HCT116 (cell line): ENCODE results near the gene URM1. TPM values are rescaled to one million over a fixed set of nuclear protein-coding genes. Genes with fewer than 3 reads are reported as not detected.
A peak's percentile ranks its signal among the peaks of the same experiment; 100 is the strongest.
"Not testable (repeated sequence)": the region's sequence is repeated elsewhere in the genome, so short reads cannot be mapped to it uniquely, and the experiment has no call there.

Experiments
- ATAC-seq: fragments of 200-7000 bp; cut with Tn5 transposase; 2 replicates; pipeline ENCODE4 v1.9.1; 2020; ENCODE audit warnings: mild to moderate bottlenecking, moderate library complexity
- BruUV-seq: library from RNA; stranded (reverse); fragments of 400-500 nt; replicated peaks from 2 replicates; lab custom pipeline; 2021; lab: Mats Ljungman, UMichigan
- CTCF ChIA-PET: fragments of 300-600 bp; sonication (Branson Sonifier 250); formaldehyde crosslinking; loops from one replicate; lab custom pipeline; 2021; ENCODE audit warnings: antibody characterized with exemption; lab: Charles Lee
- POLR2A ChIA-PET: fragments of 300-600, 350-600 bp; sonication (Branson Sonifier 250); formaldehyde crosslinking; loops from one replicate; lab custom pipeline; 2021; ENCODE audit warnings: antibody characterized with exemption; lab: Charles Lee
- RAD21 ChIA-PET, 2 experiments: fragments of 300-600 bp; sonication (Branson Sonifier 250); formaldehyde crosslinking; loops; one replicate each; lab custom pipeline; 2023; ENCODE audit warnings: low total read pairs in 2 of 2; ENCODE audit not compliant: uncharacterized antibody in 2 of 2, unreplicated experiment in 2 of 2, low non-redundant PET in 1 of 2; lab: Charles Lee
- DNase-seq: peaks from one replicate; pipeline ENCODE4 v3.0.0-alpha.2; 2010; ENCODE audit warnings: low read depth, low spot score
- H2AFZ ChIP-seq: fragments of 200-600 bp; shearing (Covaris generic), sonication (generic); 2 replicates; pipeline ENCODE4 v1.6.1; 2017; ENCODE audit warnings: low read depth, mixed run types, mixed read lengths, antibody characterized with exemption, low read length; ENCODE audit not compliant: poor library complexity, severe bottlenecking
- H3K27ac ChIP-seq: 2 replicates; pipeline ENCODE4 v1.5.1; 2012; ENCODE audit warnings: low read depth, low read length
- H3K27me3 ChIP-seq: fragments of 200-600 bp; sonication (generic); 2 replicates; pipeline ENCODE4 v1.6.1; 2016; ENCODE audit warnings: mixed run types, low read length, mixed read lengths; ENCODE audit not compliant: insufficient read depth
- H3K36me3 ChIP-seq, 2 experiments: fragments of 200-500 bp in 1 of 2; fragments of 200-600 bp in 1 of 2; sonication (Bioruptor generic) in 1 of 2; sonication (generic) in 1 of 2; 2 replicates each; pipeline versions ENCODE4 v1.5.1 to v1.6.1; 2014 to 2016; ENCODE audit warnings: low read length in 2 of 2, inconsistent platforms in 1 of 2, mixed read lengths in 1 of 2, mixed run types in 1 of 2; ENCODE audit not compliant: insufficient read depth in 2 of 2, control insufficient read depth in 1 of 2
- H3K4me1 ChIP-seq, 2 experiments: fragments of 200-600 bp in 1 of 2; sonication (generic) in 1 of 2; 2 replicates each; pipeline versions ENCODE4 v1.5.1 to v1.6.1; 2012 to 2017; ENCODE audit warnings: low read length in 2 of 2, inconsistent platforms in 1 of 2, mild to moderate bottlenecking in 1 of 2, mixed read lengths in 1 of 2, mixed run types in 1 of 2, moderate library complexity in 1 of 2; ENCODE audit not compliant: insufficient read depth in 2 of 2, control insufficient read depth in 1 of 2
- H3K4me2 ChIP-seq: fragments of 200-600 bp; sonication (generic); 2 replicates; pipeline ENCODE4 v1.6.1; 2017; ENCODE audit warnings: mixed run types, low read length, mixed read lengths
- H3K4me3 ChIP-seq, 2 experiments: fragments of 200-600 bp in 1 of 2; sonication (generic) in 1 of 2; replicated peaks in 1 of 2; 2 replicates each; pipeline ENCODE4 v1.5.1; 2011 to 2016; ENCODE audit warnings: low read length in 2 of 2, control low read depth in 1 of 2, low read depth in 1 of 2, mild to moderate bottlenecking in 1 of 2, mixed read lengths in 1 of 2, mixed run types in 1 of 2
- H3K79me2 ChIP-seq: fragments of 200-600 bp; sonication (generic); 2 replicates; pipeline ENCODE4 v1.6.1; 2017; ENCODE audit warnings: mild to moderate bottlenecking, mixed run types, low read length, moderate library complexity, mixed read lengths; ENCODE audit not compliant: insufficient read depth
- H3K9ac ChIP-seq: fragments of 200-600 bp; sonication (generic); 2 replicates; pipeline ENCODE4 v1.6.1; 2016; ENCODE audit warnings: low read length, mixed read lengths
- H3K9me2 ChIP-seq: fragments of 200-600 bp; sonication (generic), shearing (Covaris generic); 2 replicates; pipeline ENCODE4 v1.6.1; 2017; ENCODE audit warnings: mixed run types, mild to moderate bottlenecking, moderate library complexity; ENCODE audit not compliant: insufficient read depth
- H3K9me3 ChIP-seq, 2 experiments: fragments of 200-500 bp in 1 of 2; fragments of 200-600 bp in 1 of 2; sonication (Bioruptor generic) in 1 of 2; sonication (generic) in 1 of 2; 2 replicates each; pipeline ENCODE4 v1.6.1; 2014 to 2017; ENCODE audit warnings: low read length in 2 of 2, mixed read lengths in 2 of 2, inconsistent platforms in 1 of 2, low read depth in 1 of 2, mild to moderate bottlenecking in 1 of 2, mixed run types in 1 of 2, moderate library complexity in 1 of 2; ENCODE audit not compliant: control insufficient read depth in 1 of 2, insufficient read depth in 1 of 2
- H4K20me1 ChIP-seq: fragments of 200-600 bp; sonication (generic), shearing (Covaris generic); 2 replicates; pipeline ENCODE4 v1.6.1; 2017; ENCODE audit warnings: mixed run types, mild to moderate bottlenecking, moderate library complexity; ENCODE audit not compliant: insufficient read depth
- CBX3 ChIP-seq: IDR thresholded peaks from 2 replicates; pipeline ENCODE4 v1.6.1; 2012; ENCODE audit warnings: low read depth
- CEBPB ChIP-seq: IDR thresholded peaks from 2 replicates; pipeline ENCODE4 v1.6.1; 2012; ENCODE audit warnings: low read depth
- EGR1 ChIP-seq: IDR thresholded peaks from 2 replicates; pipeline ENCODE4 v1.6.1; 2012; ENCODE audit warnings: low read depth
- ELF1 ChIP-seq: IDR thresholded peaks from 2 replicates; pipeline ENCODE4 v1.6.1; 2012; ENCODE audit warnings: low read depth, borderline replicate concordance
- FOSL1 ChIP-seq: IDR thresholded peaks from 2 replicates; pipeline ENCODE4 v1.6.1; 2012; ENCODE audit warnings: low read depth
- JUND ChIP-seq: IDR thresholded peaks from 2 replicates; pipeline ENCODE4 v1.6.1; 2012
- POLR2A ChIP-seq: IDR thresholded peaks from 2 replicates; pipeline ENCODE4 v1.7.0; 2011; ENCODE audit warnings: borderline replicate concordance; ENCODE audit not compliant: insufficient read depth, insufficient read length; ENCODE audit errors: extremely low read depth
- RAD21 ChIP-seq: IDR thresholded peaks from 2 replicates; pipeline ENCODE4 v1.6.1; 2012; ENCODE audit warnings: low read depth, mild to moderate bottlenecking
- SIN3A ChIP-seq: IDR thresholded peaks from 2 replicates; pipeline ENCODE4 v1.6.1; 2012; ENCODE audit warnings: low read depth
- YY1 ChIP-seq: IDR thresholded peaks from 2 replicates; pipeline ENCODE4 v1.6.1; 2011; ENCODE audit warnings: low read length, low read depth, moderate library complexity, mild to moderate bottlenecking; ENCODE audit not compliant: insufficient replicate concordance; ENCODE audit errors: extremely low read depth
- ZFX ChIP-seq: fragments of 450-650 bp; IDR thresholded peaks from 2 replicates; pipeline ENCODE4 v1.6.1; 2017
- ZNF274 ChIP-seq: fragments of 200-500 bp; sonication (Bioruptor generic); IDR thresholded peaks from 2 replicates; pipeline ENCODE4 v1.6.1; 2014; ENCODE audit warnings: mild to moderate bottlenecking, low read depth, low read length, inconsistent platforms
- intact Hi-C: fragments of 100-400 bp; cut with micrococcal nuclease; formaldehyde crosslinking; loops from 2 replicates; pipeline ENCODE4 v1.10.0; 2022
- total RNA-seq: library from RNA; stranded (reverse); gene quantifications from one replicate; pipeline ENCODE4 v1.2.1, GENCODE V29; 2021; ENCODE audit not compliant: unreplicated experiment
- TF ChIP-seq, protein P1 (sequence below): IDR thresholded peaks from 2 replicates; pipeline ENCODE4 v1.6.1; 2012; ENCODE audit warnings: low read depth
- TF ChIP-seq, protein P2 (sequence below): IDR thresholded peaks from 2 replicates; pipeline ENCODE4 v1.6.1; 2012

The URM1 gene
- total RNA-seq, 1 experiment from 2014 or later, result 51.6 TPM

DNA sequence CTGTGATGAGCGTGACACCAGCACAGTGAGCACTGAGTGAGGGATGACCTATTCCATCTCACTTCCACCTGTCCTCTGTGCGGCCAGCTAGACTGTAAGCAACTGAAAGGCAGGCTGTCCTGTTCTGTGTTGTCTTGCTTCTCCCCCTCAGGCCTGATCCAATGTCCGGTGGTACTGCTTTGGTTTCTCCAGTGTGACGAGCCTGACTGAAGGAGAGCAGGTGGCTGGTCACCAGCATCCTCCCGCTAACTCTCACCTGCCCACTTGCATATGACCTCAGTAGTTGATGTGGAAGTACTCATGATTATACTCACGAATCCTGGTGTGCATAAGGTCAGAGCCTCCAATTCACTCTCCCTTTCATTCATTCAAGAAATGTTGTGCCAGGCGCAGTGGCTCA lies 33.2 kb upstream of the URM1 start:
- TF ChIP-seq RAD21, result no peak
- no peak for TF ChIP-seq JUND
- TF ChIP-seq, protein P1, sequence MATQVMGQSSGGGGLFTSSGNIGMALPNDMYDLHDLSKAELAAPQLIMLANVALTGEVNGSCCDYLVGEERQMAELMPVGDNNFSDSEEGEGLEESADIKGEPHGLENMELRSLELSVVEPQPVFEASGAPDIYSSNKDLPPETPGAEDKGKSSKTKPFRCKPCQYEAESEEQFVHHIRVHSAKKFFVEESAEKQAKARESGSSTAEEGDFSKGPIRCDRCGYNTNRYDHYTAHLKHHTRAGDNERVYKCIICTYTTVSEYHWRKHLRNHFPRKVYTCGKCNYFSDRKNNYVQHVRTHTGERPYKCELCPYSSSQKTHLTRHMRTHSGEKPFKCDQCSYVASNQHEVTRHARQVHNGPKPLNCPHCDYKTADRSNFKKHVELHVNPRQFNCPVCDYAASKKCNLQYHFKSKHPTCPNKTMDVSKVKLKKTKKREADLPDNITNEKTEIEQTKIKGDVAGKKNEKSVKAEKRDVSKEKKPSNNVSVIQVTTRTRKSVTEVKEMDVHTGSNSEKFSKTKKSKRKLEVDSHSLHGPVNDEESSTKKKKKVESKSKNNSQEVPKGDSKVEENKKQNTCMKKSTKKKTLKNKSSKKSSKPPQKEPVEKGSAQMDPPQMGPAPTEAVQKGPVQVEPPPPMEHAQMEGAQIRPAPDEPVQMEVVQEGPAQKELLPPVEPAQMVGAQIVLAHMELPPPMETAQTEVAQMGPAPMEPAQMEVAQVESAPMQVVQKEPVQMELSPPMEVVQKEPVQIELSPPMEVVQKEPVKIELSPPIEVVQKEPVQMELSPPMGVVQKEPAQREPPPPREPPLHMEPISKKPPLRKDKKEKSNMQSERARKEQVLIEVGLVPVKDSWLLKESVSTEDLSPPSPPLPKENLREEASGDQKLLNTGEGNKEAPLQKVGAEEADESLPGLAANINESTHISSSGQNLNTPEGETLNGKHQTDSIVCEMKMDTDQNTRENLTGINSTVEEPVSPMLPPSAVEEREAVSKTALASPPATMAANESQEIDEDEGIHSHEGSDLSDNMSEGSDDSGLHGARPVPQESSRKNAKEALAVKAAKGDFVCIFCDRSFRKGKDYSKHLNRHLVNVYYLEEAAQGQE, result no peak
- no peak for TF ChIP-seq ELF1
- no peak for TF ChIP-seq ZNF274
- TF ChIP-seq YY1, result no peak
- no peak for TF ChIP-seq SIN3A
- TF ChIP-seq CEBPB, result no peak
- no peak for TF ChIP-seq ZFX
- no peak for TF ChIP-seq CBX3
- no peak for TF ChIP-seq POLR2A
- TF ChIP-seq, protein P2, sequence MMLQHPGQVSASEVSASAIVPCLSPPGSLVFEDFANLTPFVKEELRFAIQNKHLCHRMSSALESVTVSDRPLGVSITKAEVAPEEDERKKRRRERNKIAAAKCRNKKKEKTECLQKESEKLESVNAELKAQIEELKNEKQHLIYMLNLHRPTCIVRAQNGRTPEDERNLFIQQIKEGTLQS, result no peak
- no peak for TF ChIP-seq FOSL1
- TF ChIP-seq EGR1, result no peak
- TF ChIP-seq, all 23 proteins: peak for 0
- H2AFZ ChIP-seq, result no peak overlapping the region
- peaks cover 0 to 2% of the 10 kb centered on the region in 2 experiments; a peak in 3 of 4 replicates for H3K36me3 ChIP-seq
- no peaks in the 10 kb centered on the region for H4K20me1 ChIP-seq
- ChIA-PET POLR2A (no interaction called here), CTCF (no interaction called here), RAD21 (no interaction called here)
- H3K4me2 ChIP-seq, result no peak overlapping the region
- peaks cover 0 to 20% of the 10 kb centered on the region in 2 experiments; a peak in 2 of 4 replicates for H3K4me1 ChIP-seq
- H3K9ac ChIP-seq, result no peak overlapping the region
- H3K27ac ChIP-seq, result no peak overlapping the region
- no TSS peak for BruUV-seq
- ATAC-seq (no peak), DNase-seq (no peak)
- intact Hi-C loops, result no loop called here
- no peak overlapping the region for H3K4me3 ChIP-seq
- H3K27me3 ChIP-seq, result no peaks in the 10 kb centered on the region
- no peaks in the 10 kb centered on the region for H3K9me3 ChIP-seq
- H3K79me2 ChIP-seq, result peaks cover 10% of the 10 kb centered on the region
- no peaks in the 10 kb centered on the region for H3K9me2 ChIP-seq

DNA sequence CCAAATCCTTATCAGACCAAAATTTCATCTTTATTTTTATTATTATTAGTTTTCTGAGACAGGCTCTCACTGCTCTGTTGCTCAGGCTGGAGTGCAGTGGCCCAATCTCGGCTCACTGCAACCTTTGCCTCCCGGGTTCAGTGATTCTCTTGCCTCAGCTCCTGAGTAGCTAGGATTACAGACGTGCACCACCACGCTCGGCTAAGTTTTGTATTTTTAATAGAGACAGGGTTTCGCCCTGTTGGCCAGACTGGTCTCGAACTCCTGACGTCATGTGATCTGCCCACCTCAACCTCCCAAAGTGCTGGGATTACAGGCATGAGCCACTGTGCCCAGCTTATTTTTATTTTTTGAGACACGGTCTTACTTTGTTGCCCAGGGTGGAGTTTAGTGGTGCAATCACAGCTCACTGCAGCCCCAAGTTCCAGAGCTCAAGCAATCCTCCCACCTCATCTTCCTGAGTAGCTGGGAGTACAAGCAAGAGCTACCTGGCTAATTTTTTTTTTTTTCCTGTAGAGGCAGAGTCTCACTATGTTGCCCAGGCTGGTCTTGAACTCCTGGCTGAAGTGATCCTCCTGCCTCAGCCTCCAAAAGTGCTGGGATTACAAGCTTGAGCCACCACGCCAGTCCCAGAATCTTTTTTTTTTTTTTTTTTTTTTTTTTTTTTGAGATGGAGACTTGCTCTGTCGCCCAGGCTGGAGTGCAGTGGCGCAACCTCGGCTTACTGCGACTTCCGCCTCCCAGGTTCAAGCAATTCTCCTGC lies 32.1 kb upstream of the URM1 start:
- RAD21 ChIA-PET, result interaction anchor here in 1 of 2 experiments (1.0 kb wide), 1 partner anchor 21 kb away, joined by 3 read pairs; no protein-coding TSS in a partner anchor
- peaks cover 10% of the 10 kb centered on the region for H3K79me2 ChIP-seq

More for the DNA sequence above, 32.1 kb upstream of the URM1 start:
- DNase-seq, H3K9me3 ChIP-seq, intact Hi-C loops, H4K20me1 ChIP-seq, H3K9me2 ChIP-seq, H3K9ac ChIP-seq, BruUV-seq, H3K27me3 ChIP-seq, CTCF ChIA-PET, ATAC-seq, H3K4me3 ChIP-seq, H2AFZ ChIP-seq: not testable (repeated sequence)
- H3K4me1 ChIP-seq, result peaks cover 0 to 20% of the 10 kb centered on the region in 2 experiments; a peak in 2 of 4 replicates
- H3K36me3 ChIP-seq, result peaks cover 0 to 12% of the 10 kb centered on the region in 2 experiments; a peak in 3 of 4 replicates
- peak overlapping the region; percentile 97 for H3K4me2 ChIP-seq
- H3K27ac ChIP-seq, result peak overlapping the region; percentile 74
- POLR2A ChIA-PET, result interaction anchor here (0.6 kb wide), 2 partner anchors 338 to 1269 kb away, joined by 3 to 4 read pairs; no protein-coding TSS in a partner anchor
